HG03097 (cell line): ENCODE data around the gene MCTP2.

ENCODE experiments used
- ATAC-seq: cut with Tn5 transposase; IDR thresholded peaks from one replicate; pipeline ENCODE4 v1.9.1; 2021; ENCODE audit not compliant: unreplicated experiment, low FRiP score

The MCTP2 gene

DNA sequence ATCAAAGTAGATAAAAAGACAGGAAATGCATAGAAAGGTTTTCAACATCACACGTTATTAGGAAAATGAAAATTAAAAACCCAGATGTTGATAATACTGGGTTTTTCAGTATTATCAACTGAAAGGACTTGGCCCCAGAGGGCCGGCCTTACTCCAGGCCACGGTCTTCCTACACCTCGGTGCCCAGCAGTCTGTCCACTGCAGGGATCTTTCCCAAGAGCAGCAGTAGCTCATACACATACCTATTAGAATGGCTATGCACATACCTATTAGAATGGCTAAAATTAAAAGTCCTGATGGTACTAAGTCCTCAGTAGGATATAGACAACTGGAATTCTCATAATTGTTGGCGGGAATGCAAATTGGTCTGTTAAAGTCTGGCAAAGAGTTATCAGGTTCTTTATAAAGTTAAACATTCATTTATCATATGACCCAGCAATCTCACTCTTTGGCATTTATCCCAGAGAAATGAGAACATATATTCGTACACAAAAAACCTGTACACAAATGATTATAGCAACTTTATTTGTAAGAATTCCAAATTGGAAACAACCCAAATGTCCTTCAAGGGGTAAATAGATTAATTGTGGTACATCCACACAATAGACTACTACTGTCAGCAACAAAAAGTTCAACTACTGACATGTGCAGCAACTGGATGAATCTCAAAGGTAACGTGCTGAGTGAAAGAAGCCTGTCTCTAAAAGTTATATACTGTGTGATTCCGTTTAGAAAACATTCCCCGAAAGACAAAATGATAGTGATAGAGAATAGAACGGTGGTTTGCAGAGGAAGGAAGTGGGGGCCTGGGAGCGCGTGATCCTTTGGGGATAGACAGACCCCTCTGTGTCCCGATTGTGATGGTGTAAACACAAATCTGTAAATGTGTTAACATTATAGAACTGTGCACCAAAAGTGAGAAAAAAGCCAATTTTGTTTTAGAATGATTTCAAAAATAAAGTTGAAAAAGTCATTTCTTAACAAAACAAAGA is 62.3 kb downstream of the MCTP2 start:
- no peak for ATAC-seq

GRCh38 chr15:94294556-94294955 is 63.2 kb downstream of the MCTP2 start:
- ATAC-seq: no peak

DNA sequence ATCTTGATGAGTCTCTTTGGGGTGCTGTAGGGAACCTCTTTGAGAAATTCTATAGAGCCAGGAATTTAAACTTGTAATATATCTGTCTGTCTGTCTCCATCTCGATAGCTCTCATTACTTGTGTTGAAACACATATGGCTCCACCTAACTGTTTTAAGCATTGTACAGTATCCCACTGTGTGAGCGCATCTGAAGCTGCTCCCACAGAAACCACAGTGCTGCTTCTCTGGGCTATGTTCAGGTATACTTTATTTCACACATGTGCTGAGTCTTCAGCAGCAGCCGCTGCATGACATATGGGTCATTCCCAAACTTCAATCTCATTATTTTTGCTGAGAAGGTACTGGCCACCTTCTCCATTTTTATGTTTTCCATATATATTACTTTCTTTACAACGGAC is 63.9 kb downstream of the MCTP2 start:
- ATAC-seq: no peak

DNA sequence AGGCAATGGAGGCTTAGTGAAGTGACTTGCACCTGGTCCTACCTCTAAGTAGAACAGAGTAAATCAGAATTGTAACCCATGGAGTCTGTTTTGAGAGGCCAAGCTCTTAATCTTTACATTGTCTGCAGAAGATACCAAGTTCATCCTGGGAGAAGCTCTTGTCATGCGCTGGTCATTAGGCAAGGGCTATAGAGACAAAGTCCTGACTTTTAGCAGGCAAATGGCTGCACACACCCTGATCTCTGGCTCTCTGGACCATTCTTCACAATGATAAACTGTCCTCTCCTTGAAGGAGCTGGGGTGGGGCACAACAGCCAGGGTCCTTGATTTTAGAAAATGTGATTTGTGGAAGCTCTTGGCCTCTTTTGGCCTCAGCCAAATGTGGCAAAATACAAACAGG is 65.4 kb downstream of the MCTP2 start:
- ATAC-seq: no peak

DNA sequence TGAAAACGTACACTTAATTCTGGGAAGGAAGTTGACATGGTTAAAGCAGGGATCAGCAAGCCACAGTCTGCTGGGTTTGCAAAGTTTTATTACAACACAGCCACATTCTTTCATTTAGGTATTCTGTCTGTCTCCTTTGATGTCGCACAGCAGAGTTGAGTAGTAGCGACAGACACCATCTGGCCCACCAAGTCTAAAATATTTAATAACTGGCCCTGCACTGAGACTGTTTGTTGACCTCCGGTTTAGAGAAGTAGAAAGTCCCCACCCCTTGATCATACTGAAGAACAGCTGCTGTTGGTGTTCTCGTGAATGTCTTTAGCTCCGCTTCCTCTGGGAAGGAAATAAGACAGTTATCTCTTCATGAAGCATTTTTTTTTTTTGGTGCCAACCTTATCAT is 66.2 kb downstream of the MCTP2 start:
- peak; percentile 49 for ATAC-seq

- ATAC-seq: no peak
Measured at GRCh38 chr15:94298364-94298763, 67.0 kb downstream of the MCTP2 start.

DNA sequence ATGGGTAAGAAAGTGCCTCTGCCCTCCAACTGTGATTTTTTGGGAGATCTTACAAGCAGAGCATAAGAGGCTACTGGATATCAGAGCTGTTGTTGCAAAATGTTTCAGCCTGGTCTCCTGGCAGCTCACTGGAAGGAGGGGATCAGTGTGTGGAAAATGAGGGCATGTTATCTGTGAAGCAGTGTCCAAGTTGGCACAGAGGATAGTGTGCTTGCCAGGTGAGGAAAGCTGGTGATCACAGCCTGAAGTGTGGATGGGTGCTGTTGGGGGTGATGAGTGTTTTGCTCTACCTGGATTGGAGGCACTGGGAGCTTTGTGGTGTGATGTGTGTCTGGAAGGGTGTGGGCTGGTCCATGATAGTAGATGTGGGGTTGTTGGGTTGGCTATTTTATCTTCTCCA is 69.3 kb downstream of the MCTP2 start:
- no peak for ATAC-seq

DNA sequence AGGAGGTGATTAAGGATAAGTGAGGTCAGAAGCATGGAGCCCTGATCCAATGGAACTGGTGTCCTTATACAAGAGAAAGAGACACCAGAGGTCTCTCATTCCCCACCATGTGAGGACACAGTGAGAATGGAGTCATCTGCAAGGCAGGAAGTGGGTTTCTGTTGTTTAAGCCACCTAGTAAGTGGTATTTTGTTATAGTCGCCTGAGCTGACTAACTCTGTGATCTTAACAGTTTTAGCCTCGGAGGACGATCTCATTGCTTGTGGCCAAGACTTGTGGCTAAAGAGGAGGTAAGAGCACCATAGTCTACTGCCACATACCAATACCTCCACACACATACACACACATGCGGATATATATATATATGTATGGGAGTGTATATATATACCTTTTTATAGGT is 73.8 kb downstream of the MCTP2 start:
- ATAC-seq: peak; percentile 67

DNA sequence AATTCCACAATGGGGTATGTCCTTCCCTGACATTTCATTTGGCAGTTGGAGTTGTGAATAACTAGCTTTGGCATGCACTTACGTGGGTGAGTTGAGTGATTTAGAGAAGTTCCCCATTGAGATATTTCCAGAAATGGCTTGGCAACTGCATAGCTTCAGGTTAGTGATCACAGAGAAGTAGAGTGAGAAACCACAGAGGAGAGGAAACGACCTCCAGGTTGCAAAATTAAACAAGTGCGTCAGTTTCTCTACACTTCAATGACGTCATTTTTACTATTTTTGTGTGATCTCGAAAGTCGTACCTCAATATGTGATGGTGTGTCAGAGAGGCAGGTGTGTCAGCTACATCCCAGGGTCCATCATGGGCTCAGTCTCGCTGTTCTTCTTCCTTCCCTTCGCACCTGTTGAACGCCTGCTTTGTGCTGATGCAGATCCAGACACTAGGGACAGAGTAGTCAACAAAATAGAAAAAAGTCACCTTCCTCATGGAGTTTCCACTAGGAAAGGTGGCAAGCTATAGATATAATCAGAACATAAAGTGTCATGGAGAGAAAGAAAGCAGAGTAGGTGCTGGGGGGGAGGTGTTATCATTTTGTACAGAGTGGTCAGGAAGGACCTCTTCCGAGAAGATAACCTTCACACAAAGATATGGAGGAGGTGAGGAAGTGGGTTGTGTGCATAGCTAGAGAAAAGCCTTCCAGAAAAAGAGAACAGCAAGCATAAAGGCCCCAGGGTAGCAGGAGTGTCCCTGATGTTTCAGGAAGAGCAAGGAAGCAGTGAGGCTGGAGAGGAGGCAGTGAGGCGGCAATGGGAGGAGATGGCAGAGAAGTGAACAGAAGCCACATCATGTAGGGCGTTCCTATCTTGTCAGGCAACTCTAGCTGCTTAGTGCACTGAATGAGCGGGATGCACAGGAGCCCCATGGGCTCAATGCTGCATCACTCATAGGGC is 75.6 kb downstream of the MCTP2 start:
- peak; percentile 61 for ATAC-seq

DNA sequence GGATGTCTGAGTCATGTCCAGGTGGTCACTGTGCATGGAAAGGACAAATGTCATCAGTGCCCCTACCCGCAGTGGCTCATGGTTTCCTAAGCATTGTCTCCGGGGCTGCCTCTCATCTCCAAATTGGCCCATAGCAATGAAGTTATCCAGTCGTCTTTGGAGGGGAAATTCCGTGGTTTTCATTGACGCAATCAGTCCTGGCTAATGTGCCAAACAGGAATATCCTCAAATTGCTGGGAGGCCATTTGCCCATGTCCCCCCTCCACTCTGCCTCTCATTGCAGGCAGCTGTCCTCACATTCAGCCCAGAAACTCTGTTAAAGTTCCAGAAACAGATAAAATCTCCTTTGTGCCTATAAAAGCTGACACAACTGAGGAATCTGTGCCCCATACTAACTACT is 81.6 kb downstream of the MCTP2 start:
- ATAC-seq: no peak

DNA sequence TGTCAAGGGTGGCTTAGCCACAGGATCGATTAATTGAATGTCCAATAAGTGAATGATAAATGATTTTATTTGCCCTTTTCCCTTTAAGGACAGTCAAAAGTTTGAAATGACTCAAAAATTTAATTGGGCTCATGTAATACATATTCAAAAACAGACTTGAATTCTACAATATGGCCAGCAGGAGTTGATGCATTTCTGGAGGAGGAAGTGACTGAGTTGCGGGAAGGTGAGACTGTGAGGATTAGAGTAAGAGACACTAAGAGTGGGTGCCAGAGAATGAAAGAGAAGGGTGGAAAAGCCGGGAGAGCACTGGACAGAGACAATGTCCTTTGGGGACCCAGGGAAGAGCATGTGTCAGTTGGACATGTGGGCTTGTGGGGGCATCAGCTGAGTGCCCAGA is 83.3 kb downstream of the MCTP2 start:
- no peak for ATAC-seq

DNA sequence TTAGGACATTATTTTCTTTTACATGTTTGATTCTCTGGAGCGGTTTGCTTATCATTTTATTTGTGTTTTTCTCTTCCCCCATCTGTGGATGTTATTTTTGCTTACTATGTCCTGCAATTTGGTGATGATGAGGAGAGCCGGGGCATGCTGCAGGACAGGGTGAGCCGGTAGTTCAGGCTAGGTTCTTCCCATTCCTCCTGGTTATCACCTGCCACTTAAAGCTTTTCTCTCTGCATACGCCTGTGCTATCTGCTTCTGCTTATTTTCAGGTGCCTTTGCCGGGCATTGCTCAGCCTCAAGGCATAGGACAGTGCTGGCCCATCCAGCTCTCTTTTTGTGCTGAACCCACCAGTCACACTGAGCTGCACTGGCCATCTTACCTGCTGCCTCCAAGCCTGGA is 85.8 kb downstream of the MCTP2 start:
- no peak for ATAC-seq

- ATAC-seq: no peak
Measured at GRCh38 chr15:94322141-94322540, 90.8 kb downstream of the MCTP2 start.

DNA sequence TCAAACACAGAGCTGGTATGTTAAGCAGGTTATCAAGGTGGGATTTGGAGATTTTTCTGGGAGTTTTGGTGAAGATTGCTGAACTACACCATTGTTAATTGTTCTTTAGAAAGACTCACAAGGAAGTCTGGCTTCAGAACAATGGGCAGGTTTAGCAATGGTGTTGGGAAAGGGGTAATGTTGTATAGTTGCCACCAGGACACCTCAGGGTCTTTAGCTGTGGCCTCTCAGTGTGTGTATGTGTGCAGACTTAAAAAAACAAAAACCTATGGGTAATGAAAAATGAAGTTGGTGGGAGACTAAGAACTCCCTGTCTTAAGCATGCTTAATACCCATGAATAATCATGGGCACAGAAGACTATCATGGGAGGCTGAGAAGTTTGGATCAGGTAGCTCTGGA is 91.7 kb downstream of the MCTP2 start:
- no peak for ATAC-seq

DNA sequence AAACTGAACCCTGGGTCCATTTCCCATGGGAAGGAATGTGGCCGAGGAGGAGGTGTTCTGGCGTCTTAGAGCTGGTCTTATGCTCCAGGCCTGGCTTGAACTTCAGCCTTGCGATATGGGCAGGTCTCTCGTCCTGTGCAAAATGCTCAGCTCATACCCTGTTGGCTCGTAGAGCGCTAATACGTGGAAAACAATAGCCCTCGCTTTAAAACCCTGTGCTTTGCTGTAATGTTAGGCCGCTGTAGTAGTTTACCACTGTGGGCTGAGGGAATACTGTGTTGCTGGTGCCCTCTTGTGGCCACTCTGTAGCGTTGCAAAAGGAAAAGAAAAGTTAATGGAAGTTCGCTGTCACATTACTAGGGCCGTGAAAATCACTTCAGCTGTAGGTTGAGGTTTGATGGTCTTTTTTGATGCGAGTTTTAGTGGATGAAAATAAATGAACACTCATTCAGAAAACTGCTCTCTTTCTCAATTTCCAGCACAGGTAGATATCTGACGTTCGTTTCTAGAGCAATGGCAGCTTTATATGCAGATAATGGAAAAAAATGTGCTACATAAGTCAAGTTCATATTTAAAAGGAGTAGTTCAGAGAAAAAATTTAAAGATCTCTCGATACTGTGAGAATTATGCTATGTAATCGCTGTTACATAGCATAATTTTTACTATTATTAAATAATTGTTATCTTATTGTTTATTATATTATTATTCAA is 92.9 kb downstream of the MCTP2 start:
- peak; percentile 69 for ATAC-seq

DNA sequence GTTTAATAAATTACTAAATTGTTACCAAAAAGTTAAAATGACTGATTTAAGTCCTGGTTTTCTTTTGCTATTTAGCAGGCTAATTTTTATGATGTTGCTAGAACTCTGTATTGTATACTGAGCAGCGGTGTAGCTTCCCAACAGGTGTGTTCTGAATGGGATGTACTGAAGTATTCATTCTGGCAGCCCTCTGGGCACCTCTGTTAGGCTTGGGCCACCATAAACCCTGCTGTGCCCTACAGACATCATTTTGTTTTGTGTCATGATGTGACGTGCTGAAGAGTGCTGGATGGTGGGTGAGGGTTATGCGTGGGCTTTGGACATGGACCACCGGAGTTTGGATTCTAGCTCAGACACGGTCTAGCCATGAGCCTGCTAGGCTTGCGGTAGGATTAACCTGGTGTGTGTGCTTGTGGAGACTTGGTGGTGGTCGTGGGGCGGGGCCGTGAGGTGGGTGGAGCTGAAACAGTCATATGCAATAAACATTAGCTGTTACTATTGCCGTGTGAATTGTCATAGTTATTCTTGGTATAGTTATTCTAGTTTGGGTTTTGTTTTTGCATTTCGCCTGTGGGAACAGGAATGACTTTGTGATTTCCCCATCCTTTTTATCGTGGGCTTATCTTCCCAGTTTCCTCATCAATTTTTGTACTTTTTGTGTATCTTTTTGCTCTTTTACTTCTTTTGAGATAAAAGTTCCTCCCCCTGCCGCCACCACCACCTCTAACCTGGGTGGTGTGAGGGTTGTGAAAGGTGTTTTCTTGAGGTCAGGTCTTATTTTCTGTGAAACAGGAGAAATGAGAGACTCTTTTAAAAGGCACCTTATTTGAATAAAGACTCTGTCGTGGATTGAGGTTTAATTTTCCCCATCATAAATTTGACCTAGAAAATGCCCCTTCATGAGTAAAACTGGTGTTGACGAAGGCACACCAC is 93.7 kb downstream of the MCTP2 start:
- no peak for ATAC-seq

GRCh38 chr15:94327356-94327936 is 96.1 kb downstream of the MCTP2 start:
- no peak for ATAC-seq

- no peak for ATAC-seq
Measured at GRCh38 chr15:94331731-94332130, 100.4 kb downstream of the MCTP2 start.

- no peak for ATAC-seq
Measured at GRCh38 chr15:94335616-94336015, 104.3 kb downstream of the MCTP2 start.
